HEK293 (cell line): ENCODE data around the gene CEP41.

Experiments
- ZNF211 ChIP-seq: fragments of 450-650 bp; formaldehyde crosslinking; IDR thresholded peaks from 2 replicates; pipeline ENCODE4 v1.5.1; 2016; ENCODE audit warnings: low read depth, missing biosample characterization, missing genetic modification characterization
- ZNF621 ChIP-seq: fragments of 450-650 bp; formaldehyde crosslinking; IDR thresholded peaks from 2 replicates; pipeline ENCODE4 v1.5.1; 2017; ENCODE audit warnings: missing biosample characterization, missing genetic modification characterization
- ZNF791 ChIP-seq: fragments of 450-650 bp; formaldehyde crosslinking; IDR thresholded peaks from 2 replicates; pipeline ENCODE4 v1.5.1; 2016; ENCODE audit warnings: missing biosample characterization, missing genetic modification characterization
- ZXDB ChIP-seq: fragments of 450-650 bp; formaldehyde crosslinking; IDR thresholded peaks from 2 replicates; pipeline ENCODE4 v1.5.1; 2016; ENCODE audit warnings: missing biosample characterization, missing genetic modification characterization
- TF ChIP-seq, protein P1 (sequence below): fragments of 450-650 bp; formaldehyde crosslinking; IDR thresholded peaks from 2 replicates; pipeline ENCODE4 v1.5.1; 2016; ENCODE audit warnings: missing biosample characterization, missing genetic modification characterization

DNA sequence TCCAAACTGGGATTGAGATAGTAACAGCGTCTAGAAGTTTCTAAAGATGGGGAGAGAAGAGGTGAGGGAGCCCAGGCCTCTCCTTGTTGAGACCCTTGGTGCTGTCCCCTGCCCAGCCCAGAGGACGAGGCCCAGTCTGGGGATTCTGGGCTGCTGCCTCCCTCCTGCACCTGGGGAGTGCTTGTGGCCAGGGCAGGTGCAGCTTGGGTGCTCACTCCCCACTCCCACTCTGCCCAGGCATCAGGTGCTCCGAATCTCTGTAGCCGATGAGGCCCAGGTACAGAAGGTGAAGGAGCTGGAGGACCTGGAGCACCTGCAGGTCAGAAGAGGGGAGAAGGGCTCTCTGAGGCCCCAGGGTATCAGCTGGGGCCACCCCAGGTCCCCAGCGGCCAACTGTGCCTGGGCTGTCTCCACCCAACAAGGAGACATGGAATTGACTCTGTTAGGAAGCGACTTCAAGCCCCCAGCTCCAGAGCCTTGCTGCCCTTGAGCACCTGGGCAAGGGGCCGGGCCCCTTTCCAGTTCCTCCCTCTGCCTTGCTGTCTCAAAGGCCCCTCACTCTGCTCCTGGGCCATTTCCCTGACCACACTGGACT lies 59.9 kb downstream of the CEP41 start:
- TF ChIP-seq ZNF211 (tag by site-specific recombination) (no peak), ZNF791 (tag by site-specific recombination) (no peak), ZXDB (no peak), ZNF621 (tag by site-specific recombination) (no peak)
- TF ChIP-seq, protein P1, sequence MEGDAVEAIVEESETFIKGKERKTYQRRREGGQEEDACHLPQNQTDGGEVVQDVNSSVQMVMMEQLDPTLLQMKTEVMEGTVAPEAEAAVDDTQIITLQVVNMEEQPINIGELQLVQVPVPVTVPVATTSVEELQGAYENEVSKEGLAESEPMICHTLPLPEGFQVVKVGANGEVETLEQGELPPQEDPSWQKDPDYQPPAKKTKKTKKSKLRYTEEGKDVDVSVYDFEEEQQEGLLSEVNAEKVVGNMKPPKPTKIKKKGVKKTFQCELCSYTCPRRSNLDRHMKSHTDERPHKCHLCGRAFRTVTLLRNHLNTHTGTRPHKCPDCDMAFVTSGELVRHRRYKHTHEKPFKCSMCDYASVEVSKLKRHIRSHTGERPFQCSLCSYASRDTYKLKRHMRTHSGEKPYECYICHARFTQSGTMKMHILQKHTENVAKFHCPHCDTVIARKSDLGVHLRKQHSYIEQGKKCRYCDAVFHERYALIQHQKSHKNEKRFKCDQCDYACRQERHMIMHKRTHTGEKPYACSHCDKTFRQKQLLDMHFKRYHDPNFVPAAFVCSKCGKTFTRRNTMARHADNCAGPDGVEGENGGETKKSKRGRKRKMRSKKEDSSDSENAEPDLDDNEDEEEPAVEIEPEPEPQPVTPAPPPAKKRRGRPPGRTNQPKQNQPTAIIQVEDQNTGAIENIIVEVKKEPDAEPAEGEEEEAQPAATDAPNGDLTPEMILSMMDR, result no peak
